Parathyroid adenoma (tissue), 2 donors: ENCODE data around the gene BRIX1.
"Not testable (repeated sequence)": the region's sequence is repeated elsewhere in the genome, so short reads cannot be mapped to it uniquely, and the experiment has no call there.

Source experiments
- H2AFZ ChIP-seq: fragments of 300-600 bp; sonication (generic); one replicate; pipeline ENCODE4 v1.7.0; 2017; ENCODE audit warnings: antibody characterized with exemption, mild to moderate bottlenecking
- H3K27ac ChIP-seq: fragments of 300-600 bp; sonication (generic); one replicate; pipeline ENCODE4 v1.7.0; 2017
- H3K27me3 ChIP-seq: fragments of 300-600 bp; sonication (generic); one replicate; pipeline ENCODE4 v1.7.0; 2017; ENCODE audit warnings: low read length; ENCODE audit not compliant: control insufficient read depth, insufficient read depth
- H3K36me3 ChIP-seq: fragments of 300-600 bp; sonication (generic); one replicate; pipeline ENCODE4 v1.7.0; 2017; ENCODE audit warnings: low read length; ENCODE audit not compliant: control insufficient read depth, insufficient read depth
- H3K4me1 ChIP-seq: fragments of 300-600 bp; sonication (generic); one replicate; pipeline ENCODE4 v1.7.0; 2017; ENCODE audit warnings: control low read depth
- H3K4me2 ChIP-seq: fragments of 300-600 bp; sonication (generic); one replicate; pipeline ENCODE4 v1.7.0; 2017; ENCODE audit warnings: low read length
- H3K4me3 ChIP-seq: fragments of 300-600 bp; sonication (generic); one replicate; pipeline ENCODE4 v1.7.0; 2017; ENCODE audit warnings: low read depth, low read length
- H3K79me2 ChIP-seq: fragments of 300-600 bp; sonication (generic); one replicate; pipeline ENCODE4 v1.7.0; 2017; ENCODE audit warnings: control low read depth
- H3K9ac ChIP-seq: fragments of 300-600 bp; sonication (generic); one replicate; pipeline ENCODE4 v1.7.0; 2017; ENCODE audit warnings: mild to moderate bottlenecking
- H3K9me3 ChIP-seq: fragments of 300-600 bp; sonication (generic); one replicate; pipeline ENCODE4 v1.7.0; 2017; ENCODE audit warnings: low read length; ENCODE audit not compliant: control insufficient read depth
- CTCF ChIP-seq: fragments of 300-600 bp; sonication (generic); IDR thresholded peaks from one replicate; pipeline ENCODE4 v1.7.0; 2017; ENCODE audit warnings: antibody characterized with exemption, mild to moderate bottlenecking
- donor health status: primary hyperparathyroidism.

The BRIX1 gene

GRCh38 chr5:34959323-34959722, 43.8 kb downstream of the BRIX1 start:
- TF ChIP-seq CTCF = no peak
- Histone ChIP-seq H3K4me3 (no peak overlapping the region), H3K27me3 (no peaks in the 10 kb centered on the region), H3K27ac (no peak overlapping the region), H3K4me2 (no peak overlapping the region), H3K4me1 (peaks cover 3% of the 10 kb centered on the region), H3K36me3 (no peaks in the 10 kb centered on the region), H3K9me3 (no peaks in the 10 kb centered on the region), H2AFZ (no peak overlapping the region), H3K79me2 (no peaks in the 10 kb centered on the region), H3K9ac (no peak overlapping the region)

DNA sequence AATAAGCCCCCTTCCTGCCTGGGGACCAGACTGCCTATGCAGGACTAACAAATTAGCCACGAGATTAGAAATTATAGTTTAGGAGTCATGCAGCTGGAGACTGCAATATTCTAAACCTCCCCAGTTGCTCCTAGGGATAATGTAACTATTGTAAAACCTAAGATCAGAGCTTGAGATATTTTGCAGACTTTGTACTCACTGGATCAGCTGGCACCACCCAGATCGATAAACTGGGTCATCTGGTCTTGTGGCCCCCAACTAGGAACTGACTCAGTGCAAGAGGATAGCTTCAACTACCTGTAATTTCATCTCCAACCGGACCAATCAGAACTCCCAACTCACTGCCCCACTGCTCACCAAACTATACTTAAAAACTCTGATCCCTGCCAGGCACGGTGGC, 52.0 kb downstream of the BRIX1 start:
- no peak overlapping the region for H2AFZ ChIP-seq
- H3K27ac ChIP-seq = no peak overlapping the region
- no peak overlapping the region for H3K4me3 ChIP-seq
- TF ChIP-seq CTCF = no peak
- no peaks in the 10 kb centered on the region for H3K4me1 ChIP-seq
- H3K9me3 ChIP-seq = no peaks in the 10 kb centered on the region
- H3K79me2 ChIP-seq = no peaks in the 10 kb centered on the region
- no peaks in the 10 kb centered on the region for H3K27me3 ChIP-seq
- no peak overlapping the region for H3K4me2 ChIP-seq
- H3K9ac ChIP-seq = no peak overlapping the region
- no peaks in the 10 kb centered on the region for H3K36me3 ChIP-seq

DNA sequence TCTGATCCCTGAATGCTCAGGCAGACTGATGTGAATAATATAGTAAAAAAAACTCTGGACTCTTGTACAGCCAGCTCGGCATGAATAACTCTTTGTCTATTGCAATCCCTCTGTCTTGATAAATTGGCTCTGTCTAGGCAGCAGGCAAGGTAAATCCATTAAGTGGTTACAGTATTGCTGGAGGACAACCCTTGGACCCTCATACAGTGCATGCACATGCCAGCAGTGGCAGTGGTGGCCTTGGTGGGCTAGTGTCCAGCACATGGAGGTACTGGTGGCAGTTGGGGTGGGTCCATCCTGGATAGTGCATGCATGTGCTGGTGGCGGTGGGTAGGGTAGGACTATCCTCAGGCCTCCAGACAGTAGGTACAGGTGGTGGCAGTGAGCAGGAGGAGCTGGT, 52.7 kb downstream of the BRIX1 start:
- H3K27ac ChIP-seq = no peak overlapping the region
- no peaks in the 10 kb centered on the region for H3K9me3 ChIP-seq
- H3K4me1 ChIP-seq = no peaks in the 10 kb centered on the region
- H3K4me3 ChIP-seq = no peak overlapping the region
- no peak overlapping the region for H2AFZ ChIP-seq
- no peaks in the 10 kb centered on the region for H3K36me3 ChIP-seq
- H3K4me2 ChIP-seq = no peak overlapping the region
- H3K27me3 ChIP-seq = no peaks in the 10 kb centered on the region
- H3K79me2 ChIP-seq = no peaks in the 10 kb centered on the region
- no peak overlapping the region for H3K9ac ChIP-seq
- TF ChIP-seq CTCF = no peak

DNA sequence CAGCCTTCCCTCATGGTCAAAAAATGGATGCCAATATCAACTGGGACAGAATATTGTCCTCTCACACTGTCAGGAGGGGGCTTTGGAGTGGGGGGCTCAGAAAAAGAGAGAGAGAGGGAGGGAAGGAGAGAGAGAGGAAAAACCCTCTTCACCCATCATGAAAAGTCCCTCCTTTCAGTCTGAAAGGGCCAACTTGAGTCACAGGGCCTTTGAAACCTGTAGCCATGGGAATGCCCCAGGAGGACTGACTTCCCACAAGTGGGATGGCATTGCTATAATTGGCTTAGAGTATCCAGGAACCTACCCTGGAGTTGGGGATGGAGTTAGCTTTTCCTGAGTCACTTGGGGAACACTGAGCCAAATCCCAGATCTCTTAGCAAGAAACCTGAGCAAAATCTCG, 55.0 kb downstream of the BRIX1 start:
- Histone ChIP-seq H3K27me3 (no peaks in the 10 kb centered on the region), H3K36me3 (no peaks in the 10 kb centered on the region), H3K79me2 (no peaks in the 10 kb centered on the region), H2AFZ (no peak overlapping the region), H3K27ac (no peak overlapping the region), H3K4me1 (no peaks in the 10 kb centered on the region), H3K4me3 (no peak overlapping the region), H3K9ac (no peak overlapping the region), H3K9me3 (no peaks in the 10 kb centered on the region), H3K4me2 (no peak overlapping the region)
- no peak for TF ChIP-seq CTCF

GRCh38 chr5:34971655-34972054, 56.1 kb downstream of the BRIX1 start:
- not testable (repeated sequence) for H3K4me3 ChIP-seq, H3K27me3 ChIP-seq, H3K27ac ChIP-seq, H3K4me2 ChIP-seq, H3K79me2 ChIP-seq, H3K9me3 ChIP-seq, H2AFZ ChIP-seq, H3K4me1 ChIP-seq, H3K9ac ChIP-seq, H3K36me3 ChIP-seq
